Caco-2 (cell line): ENCODE results near the gene PICK1. TPM values are rescaled to one million over a fixed set of nuclear protein-coding genes. Genes with fewer than 3 reads are reported as not detected.

Experiments
- BruUV-seq: library from RNA; stranded (reverse); fragments of 400-500 nt; replicated peaks from 2 replicates; lab custom pipeline; 2021; lab: Mats Ljungman, UMichigan
- CTCF ChIA-PET: fragments of 300-600 bp; sonication (Branson Sonifier 250); formaldehyde crosslinking; loops from one replicate; lab custom pipeline; 2022; ENCODE audit warnings: antibody characterized with exemption; lab: Charles Lee
- POLR2A ChIA-PET: fragments of 300-600 bp; sonication (Branson Sonifier 250); formaldehyde crosslinking; loops from one replicate; lab custom pipeline; 2022; ENCODE audit warnings: antibody characterized with exemption; lab: Charles Lee
- DNase-seq, 2 experiments: peaks; one replicate each; pipeline versions ENCODE4 v3.0.0 to v3.0.0-alpha.2; 2020 to 2022
- H3K27me3 ChIP-seq: replicated peaks from 2 replicates; pipeline ENCODE4 v1.6.0; 2011; ENCODE audit warnings: low read length; ENCODE audit not compliant: control insufficient read depth, insufficient read depth
- H3K36me3 ChIP-seq: 2 replicates; pipeline ENCODE4 v1.5.1; 2011; ENCODE audit warnings: low read length; ENCODE audit not compliant: control insufficient read depth, insufficient read depth
- H3K4me1 ChIP-seq: fragments of 250-450 bp; sonication (Bioruptor Pico); 2 replicates; pipeline ENCODE4 v1.5.1; 2020; ENCODE audit warnings: mild to moderate bottlenecking
- H3K4me3 ChIP-seq: 2 replicates; pipeline ENCODE4 v1.5.1; 2011; ENCODE audit warnings: low read depth, mild to moderate bottlenecking, control low read depth, low read length
- H3K9me3 ChIP-seq: fragments of 250-450 bp; sonication (Bioruptor Pico); 2 replicates; pipeline ENCODE4 v1.5.1; 2020; ENCODE audit warnings: mild to moderate bottlenecking, moderate library complexity
- H3K27ac Mint-ChIP-seq: one replicate; pipeline ENCODE4 v1.8.0; 2022; ENCODE audit warnings: mixed read lengths; ENCODE audit not compliant: unreplicated experiment
- H3K27me3 Mint-ChIP-seq: one replicate; pipeline ENCODE4 v1.8.0; 2022; ENCODE audit warnings: mixed read lengths; ENCODE audit not compliant: insufficient read depth, unreplicated experiment
- H3K36me3 Mint-ChIP-seq: one replicate; pipeline ENCODE4 v1.8.0; 2022; ENCODE audit warnings: mild to moderate bottlenecking, mixed read lengths; ENCODE audit not compliant: insufficient read depth, unreplicated experiment
- H3K4me1 Mint-ChIP-seq: one replicate; pipeline ENCODE4 v1.8.0; 2022; ENCODE audit warnings: low read depth, mixed read lengths; ENCODE audit not compliant: unreplicated experiment
- H3K4me3 Mint-ChIP-seq: one replicate; pipeline ENCODE4 v1.8.0; 2022; ENCODE audit warnings: mild to moderate bottlenecking, moderate library complexity, mixed read lengths; ENCODE audit not compliant: unreplicated experiment
- H3K9me3 Mint-ChIP-seq: one replicate; pipeline ENCODE4 v1.8.0; 2022; ENCODE audit warnings: mixed read lengths; ENCODE audit not compliant: unreplicated experiment
- intact Hi-C: fragments of 100-400 bp; cut with micrococcal nuclease; formaldehyde crosslinking; loops from one replicate; pipeline ENCODE4 v1.10.0; 2022; ENCODE audit not compliant: unreplicated experiment
- total RNA-seq: library from RNA; stranded (reverse); gene quantifications from 2 replicates; pipeline ENCODE4 v1.2.3, GENCODE V29; 2022
- TF ChIP-seq, protein P1 (sequence below), 2 experiments: fragments of 200-600 bp in 1 of 2; IDR thresholded peaks; 1 replicate in 1 of 2; 2 replicates in 1 of 2; pipeline versions ENCODE4 v1.5.1 to v1.8.0; 2011 to 2022; ENCODE audit warnings: antibody characterized with exemption in 1 of 2, control low read depth in 1 of 2, inconsistent platforms in 1 of 2, low read depth in 1 of 2, low read length in 1 of 2, mild to moderate bottlenecking in 1 of 2, moderate library complexity in 1 of 2; ENCODE audit not compliant: insufficient read depth in 1 of 2, severe bottlenecking in 1 of 2, unreplicated experiment in 1 of 2

PICK1 gene
- total RNA-seq, 1 experiment from 2014 or later = 41.1 TPM

- no peaks in the 10 kb centered on the region for H3K36me3 ChIP-seq
- TF ChIP-seq, protein P1, sequence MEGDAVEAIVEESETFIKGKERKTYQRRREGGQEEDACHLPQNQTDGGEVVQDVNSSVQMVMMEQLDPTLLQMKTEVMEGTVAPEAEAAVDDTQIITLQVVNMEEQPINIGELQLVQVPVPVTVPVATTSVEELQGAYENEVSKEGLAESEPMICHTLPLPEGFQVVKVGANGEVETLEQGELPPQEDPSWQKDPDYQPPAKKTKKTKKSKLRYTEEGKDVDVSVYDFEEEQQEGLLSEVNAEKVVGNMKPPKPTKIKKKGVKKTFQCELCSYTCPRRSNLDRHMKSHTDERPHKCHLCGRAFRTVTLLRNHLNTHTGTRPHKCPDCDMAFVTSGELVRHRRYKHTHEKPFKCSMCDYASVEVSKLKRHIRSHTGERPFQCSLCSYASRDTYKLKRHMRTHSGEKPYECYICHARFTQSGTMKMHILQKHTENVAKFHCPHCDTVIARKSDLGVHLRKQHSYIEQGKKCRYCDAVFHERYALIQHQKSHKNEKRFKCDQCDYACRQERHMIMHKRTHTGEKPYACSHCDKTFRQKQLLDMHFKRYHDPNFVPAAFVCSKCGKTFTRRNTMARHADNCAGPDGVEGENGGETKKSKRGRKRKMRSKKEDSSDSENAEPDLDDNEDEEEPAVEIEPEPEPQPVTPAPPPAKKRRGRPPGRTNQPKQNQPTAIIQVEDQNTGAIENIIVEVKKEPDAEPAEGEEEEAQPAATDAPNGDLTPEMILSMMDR (IDR thresholded peaks at IDR 0.05; ENCODE audit: insufficient read depth in 1 of 2, low read depth in 1 of 2, low read length in 1 of 2, severe bottlenecking in 1 of 2, unreplicated experiment in 1 of 2) = no peak
- DNase-seq = no peak
- no peaks in the 10 kb centered on the region for H3K4me1 ChIP-seq
- no peaks in the 10 kb centered on the region for H3K27me3 ChIP-seq
- Mint-ChIP-seq H3K4me3 (no peak overlapping the region), H3K27me3 (no peaks in the 10 kb centered on the region), H3K9me3 (no peaks in the 10 kb centered on the region), H3K4me1 (no peaks in the 10 kb centered on the region), H3K36me3 (no peaks in the 10 kb centered on the region), H3K27ac (no peak overlapping the region)
- ChIA-PET POLR2A (no interaction called here), CTCF (interaction anchor here (1.0 kb wide), 1 partner anchor 10 kb away, joined by 5 read pairs; no protein-coding TSS in a partner anchor)
- H3K4me3 ChIP-seq = no peak overlapping the region
- intact Hi-C loops = no loop called here
- H3K9me3 ChIP-seq = no peaks in the 10 kb centered on the region
- BruUV-seq = no TSS peak
Measured at GRCh38 chr22:38041760-38042487, 15.3 kb upstream of the PICK1 start.

DNA sequence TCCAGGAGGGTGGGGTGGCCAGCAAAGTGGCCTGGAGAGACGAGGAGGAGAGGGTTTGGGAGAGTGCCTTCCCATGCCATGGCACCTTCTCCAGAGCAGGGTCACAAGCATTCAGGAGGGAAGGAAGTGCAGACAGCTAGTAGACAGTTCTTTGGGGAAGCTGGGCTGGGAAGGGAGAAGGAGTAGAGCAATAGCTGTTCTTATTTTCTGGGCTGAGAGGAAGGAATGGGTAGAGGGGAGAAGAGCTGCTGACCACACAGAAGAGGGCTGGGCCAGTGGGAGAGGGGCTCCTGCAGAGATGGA lies 14.8 kb upstream of the PICK1 start:
- no TSS peak for BruUV-seq
- Mint-ChIP-seq H3K4me3 (no peak overlapping the region), H3K36me3 (no peaks in the 10 kb centered on the region), H3K4me1 (no peaks in the 10 kb centered on the region), H3K27ac (no peak overlapping the region), H3K27me3 (no peaks in the 10 kb centered on the region), H3K9me3 (no peaks in the 10 kb centered on the region)
- Histone ChIP-seq H3K36me3 (no peaks in the 10 kb centered on the region), H3K9me3 (no peaks in the 10 kb centered on the region), H3K4me1 (no peaks in the 10 kb centered on the region), H3K4me3 (no peak overlapping the region), H3K27me3 (no peaks in the 10 kb centered on the region)
- ChIA-PET CTCF (no interaction called here), POLR2A (no interaction called here)
- DNase-seq = no peak
- intact Hi-C loops = no loop called here
- TF ChIP-seq, protein P1 (IDR thresholded peaks at IDR 0.05; ENCODE audit: insufficient read depth in 1 of 2, low read depth in 1 of 2, low read length in 1 of 2, severe bottlenecking in 1 of 2, unreplicated experiment in 1 of 2) = no peak

DNA sequence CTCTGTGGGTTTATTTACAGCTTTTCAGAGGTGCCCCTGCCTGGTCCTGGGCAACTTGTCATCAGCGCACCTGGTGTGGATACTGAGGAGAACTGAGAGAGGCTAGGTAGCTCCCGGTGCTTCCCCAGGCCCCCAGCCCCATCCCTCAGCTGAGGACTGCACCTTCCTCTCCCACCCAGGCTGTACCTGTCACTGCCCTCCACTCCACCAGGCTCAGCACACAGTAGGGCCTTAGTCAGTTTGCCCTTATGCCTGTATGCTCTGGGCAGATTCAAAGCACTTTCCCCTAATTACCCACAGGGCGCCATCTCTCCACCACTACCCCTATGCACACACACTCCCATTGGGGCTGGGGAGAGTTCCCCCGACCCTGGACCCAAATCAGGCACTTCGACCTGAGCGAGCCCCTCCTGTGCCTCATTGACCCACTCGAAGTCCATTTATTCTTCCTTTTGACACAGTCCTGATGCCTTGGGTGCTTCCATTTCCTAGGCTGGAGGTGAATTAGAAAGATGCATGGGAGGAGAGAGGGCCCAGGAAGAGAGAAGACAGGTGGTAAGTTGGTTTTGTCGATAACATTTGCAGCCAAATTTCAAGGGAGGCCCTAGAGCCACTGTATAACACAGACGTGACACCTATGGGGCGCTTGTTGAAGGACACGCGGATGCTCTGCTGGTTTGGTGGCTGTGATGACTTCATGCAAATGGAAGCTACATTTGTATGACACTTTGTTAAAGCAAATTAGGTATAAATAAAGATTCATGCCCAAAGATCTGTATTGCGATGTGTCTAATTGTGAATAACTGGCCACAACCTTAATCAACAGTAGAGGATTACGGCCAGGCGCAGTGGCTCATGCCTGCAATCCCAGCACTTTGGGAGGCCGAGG lies 13.8 kb upstream of the PICK1 start:
- no peaks in the 10 kb centered on the region for H3K4me1 Mint-ChIP-seq
- Histone ChIP-seq H3K36me3 (no peaks in the 10 kb centered on the region), H3K9me3 (no peaks in the 10 kb centered on the region), H3K4me1 (no peaks in the 10 kb centered on the region), H3K4me3 (no peak overlapping the region), H3K27me3 (no peaks in the 10 kb centered on the region)
- no peak overlapping the region for H3K27ac Mint-ChIP-seq
- TF ChIP-seq, protein P1 (IDR thresholded peaks at IDR 0.05; ENCODE audit: insufficient read depth in 1 of 2, low read depth in 1 of 2, low read length in 1 of 2, severe bottlenecking in 1 of 2, unreplicated experiment in 1 of 2) = no peak
- ChIA-PET CTCF (no interaction called here), POLR2A (no interaction called here)
- no peaks in the 10 kb centered on the region for H3K27me3 Mint-ChIP-seq
- intact Hi-C loops = no loop called here
- no peak for DNase-seq
- H3K9me3 Mint-ChIP-seq = no peaks in the 10 kb centered on the region
- no TSS peak for BruUV-seq
- H3K4me3 Mint-ChIP-seq = no peak overlapping the region
- H3K36me3 Mint-ChIP-seq = no peaks in the 10 kb centered on the region
